ENCODE results near the gene FOXR1. TPM values are rescaled to one million over a fixed set of nuclear protein-coding genes. Genes with fewer than 3 reads are reported as not detected.

The FOXR1 gene
- total RNA-seq, 4 donors from 2014 or later: not detected

- Histone ChIP-seq H3K4me3 (peak overlapping the region; percentile 73 to 86), H3K9me3 (no peaks in the 10 kb centered on the region), H3K27me3 (no peaks in the 10 kb centered on the region), H3K4me1 (peaks cover 0 to 65% (median 13%) of the 10 kb centered on the region in 3 donors), H3K36me3 (no peaks in the 10 kb centered on the region), H3K27ac (peak overlapping the region; percentile 93 to 98 (median 95))
- ATAC-seq: peak; percentile 55
- TF ChIP-seq EP300 (IDR thresholded peaks at IDR 0.05): no peak
- peak; percentile 57 for TF ChIP-seq POLR2AphosphoS5 (IDR thresholded peaks at IDR 0.05)
- TF ChIP-seq, protein P1, sequence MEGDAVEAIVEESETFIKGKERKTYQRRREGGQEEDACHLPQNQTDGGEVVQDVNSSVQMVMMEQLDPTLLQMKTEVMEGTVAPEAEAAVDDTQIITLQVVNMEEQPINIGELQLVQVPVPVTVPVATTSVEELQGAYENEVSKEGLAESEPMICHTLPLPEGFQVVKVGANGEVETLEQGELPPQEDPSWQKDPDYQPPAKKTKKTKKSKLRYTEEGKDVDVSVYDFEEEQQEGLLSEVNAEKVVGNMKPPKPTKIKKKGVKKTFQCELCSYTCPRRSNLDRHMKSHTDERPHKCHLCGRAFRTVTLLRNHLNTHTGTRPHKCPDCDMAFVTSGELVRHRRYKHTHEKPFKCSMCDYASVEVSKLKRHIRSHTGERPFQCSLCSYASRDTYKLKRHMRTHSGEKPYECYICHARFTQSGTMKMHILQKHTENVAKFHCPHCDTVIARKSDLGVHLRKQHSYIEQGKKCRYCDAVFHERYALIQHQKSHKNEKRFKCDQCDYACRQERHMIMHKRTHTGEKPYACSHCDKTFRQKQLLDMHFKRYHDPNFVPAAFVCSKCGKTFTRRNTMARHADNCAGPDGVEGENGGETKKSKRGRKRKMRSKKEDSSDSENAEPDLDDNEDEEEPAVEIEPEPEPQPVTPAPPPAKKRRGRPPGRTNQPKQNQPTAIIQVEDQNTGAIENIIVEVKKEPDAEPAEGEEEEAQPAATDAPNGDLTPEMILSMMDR (IDR thresholded peaks at IDR 0.05): no peak
- no peak for TF ChIP-seq POLR2A (IDR thresholded peaks at IDR 0.05)
- WGBS, 2 donors (ENCODE audit: low coverage in 1 of 2): 0% methylated on average over 5 to 6 of the region's 26 CpGs
Measured at GRCh38 chr11:118929501-118930093, 42.0 kb upstream of the FOXR1 start.

GRCh38 chr11:118930094-118930712 is 41.4 kb upstream of the FOXR1 start:
- Histone ChIP-seq H3K27me3 (no peaks in the 10 kb centered on the region), H3K4me1 (peaks cover 0 to 65% (median 13%) of the 10 kb centered on the region in 3 donors), H3K27ac (peak overlapping the region; percentile 93 to 98 (median 95)), H3K36me3 (no peaks in the 10 kb centered on the region), H3K9me3 (no peaks in the 10 kb centered on the region), H3K4me3 (peak overlapping the region; percentile 73 to 86)
- TF ChIP-seq POLR2AphosphoS5 (IDR thresholded peaks at IDR 0.05) (peak; percentile 56), POLR2A (IDR thresholded peaks at IDR 0.05) (no peak), EP300 (IDR thresholded peaks at IDR 0.05) (no peak)
- TF ChIP-seq, protein P1 (IDR thresholded peaks at IDR 0.05): peak; percentile 96 to 98 (median 97)
- WGBS, 2 donors (ENCODE audit: low coverage in 1 of 2): 0 to 3% methylated on average over 2 to 8 of the region's 20 CpGs
- ATAC-seq: peak; percentile 13

- TF ChIP-seq POLR2AphosphoS5 (IDR thresholded peaks at IDR 0.05) (no peak), EP300 (IDR thresholded peaks at IDR 0.05) (no peak), POLR2A (IDR thresholded peaks at IDR 0.05) (no peak)
- TF ChIP-seq, protein P1 (IDR thresholded peaks at IDR 0.05): no peak
- no peak for ATAC-seq
Measured at GRCh38 chr11:118931571-118931970, 40.0 kb upstream of the FOXR1 start.

DNA sequence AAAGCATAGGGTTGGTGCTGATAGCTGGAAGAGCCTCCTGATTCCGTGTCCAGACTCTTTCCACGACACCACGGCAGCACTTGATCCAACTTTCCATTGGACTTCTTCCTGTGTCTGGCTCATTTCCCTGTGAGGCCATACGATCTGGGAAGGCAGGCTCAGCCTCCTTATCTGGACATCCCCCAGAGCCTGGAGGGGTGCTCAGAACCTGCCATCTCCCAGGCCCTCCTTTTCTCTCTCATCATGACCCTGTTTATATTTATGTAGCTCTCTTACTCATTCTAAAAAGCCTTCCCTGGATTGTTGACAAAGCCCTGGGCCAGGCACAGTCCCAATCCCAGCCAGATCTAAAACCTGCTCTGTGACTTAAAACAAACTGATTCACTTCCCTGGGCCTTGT is 38.1 kb upstream of the FOXR1 start:
- H3K27ac ChIP-seq: peak overlapping the region; percentile 32 to 75 (median 58)

More at GRCh38 chr11:118931571-118931970, 40.0 kb upstream of the FOXR1 start:
- H3K4me3 ChIP-seq: no peak overlapping the region
- H3K36me3 ChIP-seq: no peaks in the 10 kb centered on the region
- peaks cover 0 to 58% (median 13%) of the 10 kb centered on the region in 3 donors for H3K4me1 ChIP-seq
- H3K27ac ChIP-seq: no peak overlapping the region
- no peaks in the 10 kb centered on the region for H3K9me3 ChIP-seq
- H3K27me3 ChIP-seq: no peaks in the 10 kb centered on the region

More for the DNA sequence above, 38.1 kb upstream of the FOXR1 start:
- Histone ChIP-seq H3K4me3 (no peak overlapping the region), H3K9me3 (no peaks in the 10 kb centered on the region), H3K36me3 (no peaks in the 10 kb centered on the region), H3K4me1 (peaks cover 0 to 39% (median 4%) of the 10 kb centered on the region in 3 donors), H3K27me3 (no peaks in the 10 kb centered on the region)
- WGBS, 2 donors (ENCODE audit: low coverage in 1 of 2): 0 to 5% methylated on average over 3 to 4 of the region's 4 CpGs
- no peak for ATAC-seq
- TF ChIP-seq POLR2A (IDR thresholded peaks at IDR 0.05) (no peak), POLR2AphosphoS5 (IDR thresholded peaks at IDR 0.05) (no peak), EP300 (IDR thresholded peaks at IDR 0.05) (no peak)
- TF ChIP-seq, protein P1 (IDR thresholded peaks at IDR 0.05): no peak
